NT2/D1 (cell line): ENCODE measurements around the gene ABCB11.

Experiments
- SUZ12 ChIP-seq: IDR thresholded peaks from 2 replicates; pipeline ENCODE4 v1.6.1; 2011; ENCODE audit not compliant: insufficient read length, insufficient read depth; ENCODE audit errors: extremely low read depth
- YY1 ChIP-seq: IDR thresholded peaks from 2 replicates; pipeline ENCODE4 v1.6.1; 2011; ENCODE audit not compliant: insufficient read length, insufficient read depth

- TF ChIP-seq YY1 = no peak
- TF ChIP-seq SUZ12 = no peak
These were observed 11.7 kb upstream of the ABCB11 start for GRCh38 chr2:169042856-169043255.
